ENCODE results near the gene CHD6. TPM values are rescaled to one million over a fixed set of nuclear protein-coding genes. Genes with fewer than 3 reads are reported as not detected.

Gene CHD6
- total RNA-seq, 2 donors from 2014 or later: 19.6 to 28.0 TPM

DNA sequence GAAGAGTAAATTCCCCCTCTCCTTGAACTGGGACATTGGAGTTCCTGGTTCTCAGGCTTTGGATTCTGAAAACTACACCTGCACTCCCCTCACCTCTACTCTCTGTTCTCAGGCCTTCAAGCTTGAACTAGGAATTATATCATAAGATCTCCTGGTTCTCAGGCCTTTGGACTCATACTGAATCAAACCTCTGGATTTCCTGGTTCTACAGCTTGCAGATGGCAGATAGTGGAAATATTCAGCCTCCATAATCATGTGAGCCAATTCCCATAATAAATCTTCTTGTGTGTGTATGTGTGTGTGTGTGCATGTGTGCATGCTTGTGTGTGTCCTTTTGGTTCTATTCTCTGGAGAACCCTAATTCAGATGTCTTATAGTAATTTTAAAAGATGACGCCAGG, 12.7 kb upstream of the CHD6 start:
- ATAC-seq (no peak), DNase-seq (ENCODE audit: low spot score in 2 of 2) (no peak)
- Mint-ChIP-seq H3K36me3 (no peaks in the 10 kb centered on the region), H3K9me3 (peaks cover 0 to 4% of the 10 kb centered on the region in 2 donors), H3K27ac (no peak overlapping the region)

DNA sequence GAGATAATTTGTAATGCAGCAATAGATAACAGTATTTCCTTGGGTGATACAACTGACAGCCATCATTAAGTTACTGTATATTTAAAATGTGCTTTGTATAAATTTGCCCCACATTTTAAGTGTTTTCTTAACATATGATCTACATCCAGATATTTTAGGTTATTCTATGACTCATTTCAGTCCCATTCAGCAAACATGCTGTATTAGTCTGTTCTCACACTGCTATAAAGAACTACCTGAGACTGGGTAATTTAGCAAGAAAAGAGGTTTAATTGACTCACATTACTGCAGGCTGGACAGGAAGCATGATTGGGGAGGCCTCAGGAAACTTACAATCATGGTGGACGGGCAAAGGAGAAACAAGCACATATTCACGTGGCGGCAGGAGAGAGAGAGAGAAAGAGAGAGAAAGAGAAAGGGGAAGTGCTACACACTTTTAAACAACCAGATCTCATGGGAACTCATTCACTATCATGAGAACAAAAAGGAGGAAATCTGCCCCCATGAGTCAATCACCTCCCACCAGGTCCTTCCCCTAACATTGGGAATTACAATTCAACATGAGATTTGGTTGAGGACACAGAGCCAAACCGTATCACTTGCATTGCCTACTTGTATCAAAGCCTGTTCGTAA, 9.6 kb upstream of the CHD6 start:
- H3K9me3 Mint-ChIP-seq: peaks cover 0 to 4% of the 10 kb centered on the region in 2 donors
- no peak overlapping the region for H3K27ac Mint-ChIP-seq
- DNase-seq (ENCODE audit: low spot score in 2 of 2): no peak
- no peaks in the 10 kb centered on the region for H3K36me3 Mint-ChIP-seq
- no peak for ATAC-seq

- ATAC-seq (no peak), DNase-seq (ENCODE audit: low spot score in 2 of 2) (no peak)
- Mint-ChIP-seq H3K36me3 (no peaks in the 10 kb centered on the region), H3K9me3 (peaks cover 0 to 4% of the 10 kb centered on the region in 2 donors), H3K27ac (no peak overlapping the region)
Measured at GRCh38 chr20:41627001-41627495, 8.9 kb upstream of the CHD6 start.

DNA sequence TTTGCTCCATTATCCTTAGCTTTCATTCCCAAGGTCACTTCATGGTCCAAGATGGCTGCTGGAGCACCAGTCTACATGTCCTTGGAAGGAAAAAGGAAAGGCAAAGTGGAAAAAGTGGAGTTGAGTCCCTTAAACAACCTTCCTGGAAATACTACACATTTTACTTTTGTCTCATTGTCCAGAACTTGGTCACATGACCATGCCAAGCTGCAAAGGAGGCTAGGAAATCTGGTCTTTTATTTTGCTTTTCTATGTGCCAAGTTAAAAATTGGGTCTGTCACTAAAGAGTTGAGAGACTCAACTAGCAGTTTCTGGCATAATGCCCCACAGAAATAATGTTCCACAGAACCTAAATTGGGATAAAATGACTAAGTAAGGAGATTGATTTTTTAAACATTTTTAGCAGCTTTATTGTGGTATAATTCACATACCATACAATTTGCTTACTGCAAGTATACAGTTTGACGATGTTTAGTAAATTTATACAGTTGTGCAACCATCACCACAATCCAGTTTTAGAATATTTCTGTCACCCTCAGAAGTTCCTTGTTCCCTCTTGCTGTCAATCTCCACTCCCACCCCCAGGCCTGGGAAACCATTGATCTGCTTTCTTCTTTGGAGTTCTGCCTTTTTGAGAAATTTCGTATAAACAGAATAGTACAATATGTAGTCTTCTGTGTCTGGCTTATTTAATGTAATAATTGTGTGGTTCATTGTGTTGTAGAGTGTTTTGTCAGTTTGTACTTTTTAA, 5.6 kb upstream of the CHD6 start:
- H3K27ac Mint-ChIP-seq: no peak overlapping the region
- no peak for DNase-seq (ENCODE audit: low spot score in 2 of 2)
- no peak for ATAC-seq
- peaks cover 0 to 4% of the 10 kb centered on the region in 2 donors for H3K9me3 Mint-ChIP-seq
- H3K36me3 Mint-ChIP-seq: no peaks in the 10 kb centered on the region

- no peak overlapping the region for H3K27ac Mint-ChIP-seq
- no peak for DNase-seq (ENCODE audit: low spot score in 2 of 2)
- H3K36me3 Mint-ChIP-seq: no peaks in the 10 kb centered on the region
- ATAC-seq: no peak
- H3K9me3 Mint-ChIP-seq: peaks cover 0 to under 1% of the 10 kb centered on the region in 2 donors
Measured at GRCh38 chr20:41622584-41622983, 4.4 kb upstream of the CHD6 start.

DNA sequence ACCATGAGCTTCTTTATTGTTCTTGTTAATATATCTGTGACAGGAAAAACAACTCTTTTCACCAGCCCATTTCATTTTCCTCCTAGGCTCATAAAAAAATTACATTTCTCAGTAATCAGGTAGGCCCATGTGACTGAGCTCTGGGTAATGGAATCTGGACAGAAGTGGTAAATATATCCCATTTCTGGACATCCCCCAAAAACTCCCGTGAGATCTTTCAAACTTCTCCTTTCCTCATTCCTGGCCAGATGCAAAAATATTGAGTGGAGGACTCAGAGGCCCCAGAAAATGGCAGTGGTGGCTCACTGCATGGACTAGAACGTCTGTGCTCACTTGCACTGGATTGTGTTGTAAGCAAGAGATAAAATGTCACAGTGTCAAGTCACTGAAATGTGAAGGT, 3.8 kb upstream of the CHD6 start:
- no peak for ATAC-seq
- H3K9me3 Mint-ChIP-seq: no peaks in the 10 kb centered on the region
- no peak for DNase-seq (ENCODE audit: low spot score in 2 of 2)
- no peak overlapping the region for H3K27ac Mint-ChIP-seq
- H3K36me3 Mint-ChIP-seq: no peaks in the 10 kb centered on the region

DNA sequence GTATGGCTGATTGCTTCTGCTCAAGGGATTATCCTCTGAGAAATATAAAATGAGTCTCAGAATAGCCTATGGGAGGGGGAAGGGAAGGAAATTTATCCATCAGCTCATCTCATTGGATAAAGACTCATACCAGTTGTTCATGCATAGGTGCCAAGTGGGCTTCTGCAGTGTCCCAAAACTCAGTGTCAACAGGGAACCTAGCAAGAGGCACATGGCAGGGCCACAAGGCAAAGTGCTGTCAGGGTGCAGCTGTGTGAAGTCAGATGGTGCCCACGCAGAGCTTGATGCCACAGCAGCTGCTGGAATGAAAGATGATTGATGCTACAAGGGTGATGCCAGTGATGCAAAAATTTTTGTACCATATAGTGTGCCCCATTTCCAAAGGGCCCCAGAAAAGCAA, 3.2 kb upstream of the CHD6 start:
- DNase-seq (ENCODE audit: low spot score in 2 of 2): no peak
- Mint-ChIP-seq H3K27ac (no peak overlapping the region), H3K9me3 (no peaks in the 10 kb centered on the region), H3K36me3 (no peaks in the 10 kb centered on the region)
- ATAC-seq: no peak

GRCh38 chr20:41619360-41620100, 1.4 kb upstream of the CHD6 start:
- H3K36me3 Mint-ChIP-seq: no peaks in the 10 kb centered on the region
- no peak for DNase-seq (ENCODE audit: low spot score in 2 of 2)
- H3K9me3 Mint-ChIP-seq: no peaks in the 10 kb centered on the region
- ATAC-seq: no peak
- peak overlapping the region in 1 of 2 donors; percentile 32 for H3K27ac Mint-ChIP-seq

GRCh38 chr20:41618807-41619311, 682 bp upstream of the CHD6 start:
- Mint-ChIP-seq H3K36me3 (no peaks in the 10 kb centered on the region), H3K27ac (no peak overlapping the region), H3K9me3 (no peaks in the 10 kb centered on the region)
- DNase-seq (ENCODE audit: low spot score in 2 of 2) (no peak), ATAC-seq (no peak)

DNA sequence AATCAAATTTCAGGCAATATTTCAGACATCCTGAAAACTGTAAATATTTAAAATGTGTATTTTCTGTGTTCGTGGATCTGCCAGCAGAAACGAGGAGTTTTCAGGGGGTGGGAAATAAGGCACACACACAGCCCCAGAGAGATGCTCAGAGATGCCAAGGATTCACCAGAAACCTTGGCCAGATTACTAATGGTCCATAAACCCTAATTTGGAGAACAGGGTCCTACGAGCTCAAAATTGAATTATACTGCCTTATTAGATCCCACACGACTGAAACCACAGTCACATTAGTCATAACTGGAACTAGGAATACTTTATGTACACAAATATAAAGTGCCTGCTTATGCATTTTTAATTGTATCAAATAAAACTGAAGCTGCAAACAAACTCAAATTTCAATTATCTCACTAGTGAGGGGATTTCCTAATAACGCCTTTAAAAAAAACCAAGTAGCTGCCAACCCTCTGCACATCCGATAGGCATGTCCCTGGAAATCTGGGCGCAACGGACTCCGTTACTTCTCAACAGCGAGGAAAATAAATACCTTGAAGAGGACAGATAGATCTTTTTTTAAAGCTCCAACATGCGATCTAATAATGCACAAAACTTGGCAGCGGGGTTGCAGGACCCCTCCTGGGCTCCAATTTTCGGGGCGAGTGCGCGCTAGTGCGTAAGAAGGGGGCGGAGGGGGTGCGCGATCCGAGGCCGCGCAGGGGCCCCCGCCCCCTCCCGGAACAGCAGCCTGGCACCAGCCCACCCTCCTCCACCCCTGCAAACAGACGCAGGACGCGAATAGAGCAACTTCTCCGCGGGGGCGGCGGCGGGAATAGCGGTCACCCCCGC, 897 bp downstream of the CHD6 start:
- ATAC-seq (peak in 1 of 2 donors; percentile 1), DNase-seq (ENCODE audit: low spot score in 2 of 2) (peak in 1 of 2 donors; percentile 13)
- Mint-ChIP-seq H3K36me3 (no peaks in the 10 kb centered on the region), H3K27ac (peak overlapping the region; percentile 78 to 94), H3K9me3 (no peaks in the 10 kb centered on the region)

DNA sequence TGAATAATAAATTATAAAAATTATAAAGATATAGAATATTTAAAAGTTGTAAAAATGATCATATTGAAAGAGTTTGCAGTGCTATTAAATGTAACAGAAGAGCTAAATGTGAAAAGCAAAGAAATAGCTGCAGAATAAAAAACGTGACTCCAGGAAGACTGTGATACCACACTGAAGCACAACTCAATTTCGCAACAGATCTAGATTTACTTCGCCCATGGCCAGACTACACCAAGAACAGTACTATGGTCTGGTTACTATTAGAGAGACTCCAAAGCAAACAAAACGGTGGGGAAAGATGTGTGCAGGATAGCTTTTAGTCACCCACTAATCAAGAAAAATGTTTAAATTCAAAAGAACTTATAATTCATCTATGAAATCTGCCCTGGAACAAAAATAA, 1.9 kb downstream of the CHD6 start:
- Mint-ChIP-seq H3K36me3 (no peaks in the 10 kb centered on the region), H3K27ac (no peak overlapping the region)
- ATAC-seq: no peak

DNA sequence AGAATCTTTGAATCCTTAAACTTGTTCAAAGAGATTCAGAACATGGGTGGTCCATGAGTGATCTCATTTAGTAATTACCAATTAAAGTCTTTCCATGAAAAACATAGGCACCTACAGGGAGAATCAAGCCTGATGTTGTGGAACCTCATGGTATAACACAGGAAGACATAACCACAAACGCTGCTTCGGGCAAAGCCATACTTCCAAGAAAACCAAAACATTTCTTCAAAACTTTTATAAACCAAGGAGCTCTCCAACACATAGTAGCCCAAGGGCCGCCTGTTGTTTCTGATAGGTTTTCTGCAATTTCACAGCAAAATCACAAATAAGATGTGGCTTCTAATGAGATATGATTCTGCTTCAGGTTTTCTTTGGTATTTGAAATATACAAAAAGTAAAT, 2.5 kb downstream of the CHD6 start:
- H3K36me3 Mint-ChIP-seq: no peaks in the 10 kb centered on the region

More for the DNA sequence above, 1.9 kb downstream of the CHD6 start:
- no peaks in the 10 kb centered on the region for H3K9me3 Mint-ChIP-seq
- no peak for DNase-seq (ENCODE audit: low spot score in 2 of 2)

GRCh38 chr20:41615110-41615509, 3.1 kb downstream of the CHD6 start:
- DNase-seq (ENCODE audit: low spot score in 2 of 2) (no peak), ATAC-seq (no peak)
- H3K9me3 Mint-ChIP-seq: no peaks in the 10 kb centered on the region
- H3K36me3 Mint-ChIP-seq: no peaks in the 10 kb centered on the region
- H3K27ac Mint-ChIP-seq: no peak overlapping the region

More for the DNA sequence above, 2.5 kb downstream of the CHD6 start:
- DNase-seq (ENCODE audit: low spot score in 2 of 2): no peak
- ATAC-seq: no peak
- Mint-ChIP-seq H3K9me3 (no peaks in the 10 kb centered on the region), H3K27ac (no peak overlapping the region)

DNA sequence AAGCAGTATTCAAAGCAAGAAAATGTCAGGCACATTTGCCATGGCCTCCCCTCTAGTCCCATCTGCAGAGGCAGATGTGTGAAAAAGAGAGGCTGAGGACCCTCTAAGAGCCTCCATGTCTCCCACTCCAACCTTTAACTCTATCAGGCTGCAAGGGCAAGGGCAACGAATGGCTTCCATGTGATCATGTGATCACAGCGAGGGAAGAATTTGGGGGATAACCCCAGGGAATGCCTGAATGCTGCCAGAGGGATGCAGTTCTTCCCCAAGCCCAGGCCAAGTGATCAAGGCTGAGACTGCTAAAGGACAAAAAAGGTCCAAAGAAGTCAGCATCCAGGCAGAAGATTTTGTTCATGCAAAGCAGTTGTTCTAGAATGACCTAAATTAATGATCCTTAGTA, 4.9 kb downstream of the CHD6 start:
- Mint-ChIP-seq H3K9me3 (no peaks in the 10 kb centered on the region), H3K36me3 (no peaks in the 10 kb centered on the region), H3K27ac (no peak overlapping the region)
- no peak for DNase-seq (ENCODE audit: low spot score in 2 of 2)
- no peak for ATAC-seq

DNA sequence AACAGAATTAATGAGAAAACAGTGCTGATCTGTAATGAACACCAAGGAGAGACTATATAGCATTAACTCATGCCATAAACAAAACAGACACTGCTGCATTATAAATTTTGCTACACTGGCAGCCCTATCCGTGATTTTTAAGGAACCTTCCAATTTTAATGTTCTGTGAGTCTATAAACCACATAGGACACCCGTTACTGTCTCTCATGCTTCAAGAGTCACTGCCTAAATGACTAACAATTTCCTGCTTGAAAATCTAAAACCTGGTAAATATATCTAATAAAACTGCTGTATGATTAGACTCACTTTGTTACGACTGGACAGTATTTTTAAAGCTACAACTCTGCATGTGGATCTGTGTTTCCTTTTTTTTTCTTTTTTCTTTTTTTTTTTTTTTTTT, 8.7 kb downstream of the CHD6 start:
- DNase-seq (ENCODE audit: low spot score in 2 of 2) (no peak), ATAC-seq (no peak)
- peak overlapping the region in 1 of 2 donors; percentile 20 for H3K27ac Mint-ChIP-seq
- peaks cover 0 to 6% of the 10 kb centered on the region in 2 donors for H3K36me3 Mint-ChIP-seq
- peaks cover 0 to 5% of the 10 kb centered on the region in 2 donors for H3K9me3 Mint-ChIP-seq

DNA sequence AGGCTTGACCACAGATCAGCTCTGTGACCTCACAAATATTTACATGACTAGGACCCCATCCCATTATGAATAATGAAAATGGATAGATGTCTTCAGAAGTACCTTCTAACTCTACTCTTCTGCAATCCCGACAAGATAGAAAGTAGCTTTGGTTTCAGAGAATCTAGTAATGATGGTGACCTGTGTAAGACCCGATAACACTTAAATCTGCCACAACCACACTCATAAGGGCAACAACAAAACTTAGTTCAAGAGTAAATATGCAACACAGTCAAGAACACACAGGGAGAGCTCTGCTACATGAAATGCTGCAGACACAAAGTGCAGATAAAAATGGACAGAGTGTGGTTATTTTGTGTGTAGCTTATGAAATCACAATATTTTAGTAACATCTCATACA, 9.6 kb downstream of the CHD6 start:
- DNase-seq (ENCODE audit: low spot score in 2 of 2) (no peak), ATAC-seq (no peak)
- peaks cover 0 to 5% of the 10 kb centered on the region in 2 donors for H3K9me3 Mint-ChIP-seq
- H3K36me3 Mint-ChIP-seq: peaks cover 0 to 6% of the 10 kb centered on the region in 2 donors
- H3K27ac Mint-ChIP-seq: peak overlapping the region in 1 of 2 donors; percentile 20

Data from activated naive CD4-positive, alpha-beta T cell treated with anti-CD3 and anti-CD28 coated beads, Interleukin-2, amount 50 U/mL, for 72 hours (primary cell).